MCF 10A (cell line): ENCODE results near the gene SLC46A2. TPM values are rescaled to one million over a fixed set of nuclear protein-coding genes. Genes with fewer than 3 reads are reported as not detected.

Experiments
- BruUV-seq: library from RNA; stranded (reverse); fragments of 400-500 nt; replicated peaks from 2 replicates; lab custom pipeline; 2021; lab: Mats Ljungman, UMichigan
- CTCF ChIA-PET: fragments of 300-600 bp; sonication (Branson Sonifier 250); formaldehyde crosslinking; extraction: SDS; loops from one replicate; lab custom pipeline; 2021; ENCODE audit warnings: antibody characterized with exemption, inconsistent platforms; lab: Yijun Ruan, JAX
- POLR2A ChIA-PET: fragments of 300-600, 350-650 bp; sonication (Branson Sonifier 250); formaldehyde crosslinking; extraction: SDS; loops from one replicate; lab custom pipeline; 2020; ENCODE audit warnings: antibody characterized with exemption, inconsistent platforms; lab: Yijun Ruan, JAX
- DNase-seq: peaks from one replicate; pipeline ENCODE4 v3.0.0-alpha.2; 2018; ENCODE audit not compliant: unreplicated experiment
- H3K27ac Mint-ChIP-seq: one replicate; pipeline ENCODE4 v1.8.0; 2022; ENCODE audit warnings: mild to moderate bottlenecking, low read depth, mixed read lengths; ENCODE audit not compliant: unreplicated experiment
- H3K27me3 Mint-ChIP-seq: one replicate; pipeline ENCODE4 v1.8.0; 2022; ENCODE audit warnings: mixed read lengths; ENCODE audit not compliant: insufficient read depth, unreplicated experiment
- H3K36me3 Mint-ChIP-seq: one replicate; pipeline ENCODE4 v1.8.0; 2022; ENCODE audit warnings: mild to moderate bottlenecking, moderate library complexity, mixed read lengths; ENCODE audit not compliant: insufficient read depth, unreplicated experiment
- H3K4me1 Mint-ChIP-seq: one replicate; pipeline ENCODE4 v1.8.0; 2022; ENCODE audit warnings: mixed read lengths; ENCODE audit not compliant: insufficient read depth, unreplicated experiment
- H3K4me3 Mint-ChIP-seq: one replicate; pipeline ENCODE4 v1.8.0; 2022; ENCODE audit warnings: mild to moderate bottlenecking, moderate library complexity, mixed read lengths; ENCODE audit not compliant: unreplicated experiment
- H3K9me3 Mint-ChIP-seq: one replicate; pipeline ENCODE4 v1.8.0; 2022; ENCODE audit warnings: mixed read lengths; ENCODE audit not compliant: unreplicated experiment
- intact Hi-C: fragments of 100-400 bp; cut with micrococcal nuclease; formaldehyde crosslinking; loops from 2 replicates; pipeline ENCODE4 v1.14.1; 2022
- total RNA-seq: library from RNA; stranded (reverse); gene quantifications from 2 replicates; pipeline ENCODE4 v1.2.3, GENCODE V29; 2022
- TF ChIP-seq, protein P1 (sequence below): fragments of 200-600 bp; IDR thresholded peaks from one replicate; pipeline ENCODE4 v1.8.0; 2022; ENCODE audit warnings: antibody characterized with exemption, mild to moderate bottlenecking; ENCODE audit not compliant: unreplicated experiment

The SLC46A2 gene
- total RNA-seq, 1 experiment from 2014 or later: not detected

DNA sequence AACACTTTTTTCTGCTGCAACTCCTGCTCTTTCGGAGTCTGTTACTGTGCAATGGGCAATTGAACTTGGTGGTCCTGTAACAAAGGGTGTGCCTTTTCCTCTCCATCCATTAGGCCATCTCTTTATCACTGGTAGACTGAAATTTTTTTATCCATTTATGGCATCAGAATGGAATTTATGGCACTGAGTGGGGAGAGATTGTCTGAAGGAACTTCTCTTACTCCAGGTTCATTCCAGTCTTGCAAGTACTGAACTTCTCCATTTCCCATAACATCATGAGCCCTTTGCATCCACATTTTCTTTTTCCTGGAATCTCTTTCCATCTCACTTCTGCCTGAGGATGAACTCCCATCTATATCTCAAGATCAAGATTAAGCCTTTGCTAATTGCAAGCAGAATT, 10.0 kb downstream of the SLC46A2 start:
- no TSS peak for BruUV-seq
- TF ChIP-seq, protein P1, sequence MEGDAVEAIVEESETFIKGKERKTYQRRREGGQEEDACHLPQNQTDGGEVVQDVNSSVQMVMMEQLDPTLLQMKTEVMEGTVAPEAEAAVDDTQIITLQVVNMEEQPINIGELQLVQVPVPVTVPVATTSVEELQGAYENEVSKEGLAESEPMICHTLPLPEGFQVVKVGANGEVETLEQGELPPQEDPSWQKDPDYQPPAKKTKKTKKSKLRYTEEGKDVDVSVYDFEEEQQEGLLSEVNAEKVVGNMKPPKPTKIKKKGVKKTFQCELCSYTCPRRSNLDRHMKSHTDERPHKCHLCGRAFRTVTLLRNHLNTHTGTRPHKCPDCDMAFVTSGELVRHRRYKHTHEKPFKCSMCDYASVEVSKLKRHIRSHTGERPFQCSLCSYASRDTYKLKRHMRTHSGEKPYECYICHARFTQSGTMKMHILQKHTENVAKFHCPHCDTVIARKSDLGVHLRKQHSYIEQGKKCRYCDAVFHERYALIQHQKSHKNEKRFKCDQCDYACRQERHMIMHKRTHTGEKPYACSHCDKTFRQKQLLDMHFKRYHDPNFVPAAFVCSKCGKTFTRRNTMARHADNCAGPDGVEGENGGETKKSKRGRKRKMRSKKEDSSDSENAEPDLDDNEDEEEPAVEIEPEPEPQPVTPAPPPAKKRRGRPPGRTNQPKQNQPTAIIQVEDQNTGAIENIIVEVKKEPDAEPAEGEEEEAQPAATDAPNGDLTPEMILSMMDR: no peak
- Mint-ChIP-seq H3K27ac (no peak overlapping the region), H3K4me1 (peaks cover 19% of the 10 kb centered on the region), H3K36me3 (no peaks in the 10 kb centered on the region), H3K4me3 (no peak overlapping the region), H3K9me3 (peaks cover 7% of the 10 kb centered on the region), H3K27me3 (no peaks in the 10 kb centered on the region)
- DNase-seq: no peak
- intact Hi-C loops: no loop called here
- ChIA-PET CTCF (interaction anchor here (0.6 to 1.9 kb wide), 4 partner anchors 22 to 161 kb away, joined by 3 to 14 read pairs (median 6); no protein-coding TSS in a partner anchor), POLR2A (no interaction called here)

DNA sequence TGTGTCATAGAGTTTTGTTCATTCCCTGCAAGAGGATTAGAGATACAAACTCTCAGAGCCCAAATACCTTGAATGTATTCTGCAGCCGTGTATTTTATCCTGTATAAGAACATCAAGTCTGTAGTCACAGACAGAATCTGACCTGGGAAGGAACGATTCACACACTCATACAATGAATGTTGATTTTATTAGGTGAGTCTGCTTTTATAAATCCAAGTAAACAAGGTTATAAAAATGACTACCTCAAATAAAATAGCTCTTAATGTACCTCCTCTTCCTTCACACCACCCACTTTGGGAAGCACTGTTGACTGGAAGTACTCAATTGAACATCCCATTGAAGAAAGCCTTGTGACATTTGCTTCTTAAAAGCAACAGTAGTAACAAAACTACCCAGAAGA, 11.9 kb downstream of the SLC46A2 start:
- POLR2A ChIA-PET: interaction anchor here (0.9 kb wide), 1 partner anchor 23 kb away, joined by 3 read pairs; no protein-coding TSS in a partner anchor
- no TSS peak for BruUV-seq

DNA sequence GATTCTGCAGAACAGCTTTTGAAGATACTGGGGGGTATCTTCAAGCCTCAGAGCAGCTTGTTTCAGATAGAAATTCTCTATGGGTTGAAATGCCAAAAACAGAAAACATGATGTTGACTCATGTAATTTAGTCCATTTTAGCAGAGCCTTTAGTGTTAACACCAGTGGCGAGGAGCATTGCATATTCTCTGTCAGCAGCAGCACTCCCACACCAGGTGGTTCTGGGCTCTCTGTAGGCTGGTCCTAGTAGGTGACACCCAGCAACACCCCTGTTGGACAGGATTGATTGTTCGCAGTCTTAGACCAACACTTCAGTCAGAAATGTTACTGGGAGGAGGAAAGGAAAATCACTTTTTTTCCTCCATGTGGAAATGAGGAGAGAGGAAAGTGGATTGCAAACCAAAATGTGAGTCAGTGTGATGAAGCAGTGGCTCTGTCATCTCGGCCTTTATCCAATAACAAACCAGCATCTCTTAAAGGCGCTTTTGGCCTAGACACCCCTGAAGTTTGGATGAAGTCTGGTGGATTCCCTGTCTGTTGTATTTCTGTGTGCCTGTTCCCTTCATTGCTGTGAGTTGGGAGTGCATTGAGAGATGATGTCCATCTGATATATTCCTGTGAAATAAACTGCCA, 16.8 kb downstream of the SLC46A2 start:
- Mint-ChIP-seq H3K27ac (no peak overlapping the region), H3K4me1 (no peaks in the 10 kb centered on the region), H3K27me3 (no peaks in the 10 kb centered on the region), H3K9me3 (no peaks in the 10 kb centered on the region), H3K36me3 (peaks cover 8% of the 10 kb centered on the region), H3K4me3 (no peak overlapping the region)
- POLR2A ChIA-PET: interaction anchor here (0.6 to 0.7 kb wide), 2 partner anchors 14 to 347 kb away, joined by 3 read pairs; partner anchors contain the start of genes FKBP15 and SLC31A1
- CTCF ChIA-PET: interaction anchor here (0.7 to 2.6 kb wide), 3 partner anchors 29 to 781 kb away, joined by 3 to 18 read pairs (median 4); no protein-coding TSS in a partner anchor
- TF ChIP-seq, protein P1: no peak
- intact Hi-C loops: no loop called here
- DNase-seq: no peak
- BruUV-seq: no TSS peak

More for the DNA sequence above, 11.9 kb downstream of the SLC46A2 start:
- H3K4me3 Mint-ChIP-seq: no peak overlapping the region
- H3K9me3 Mint-ChIP-seq: peaks cover 7% of the 10 kb centered on the region
- TF ChIP-seq, protein P1: no peak
- DNase-seq: no peak
- intact Hi-C loops: no loop called here
- peaks cover 19% of the 10 kb centered on the region for H3K4me1 Mint-ChIP-seq
- no peaks in the 10 kb centered on the region for H3K36me3 Mint-ChIP-seq
- no peak overlapping the region for H3K27ac Mint-ChIP-seq
- CTCF ChIA-PET: interaction anchor here (0.7 to 1.8 kb wide), 2 partner anchors 24 to 464 kb away, joined by 3 to 8 read pairs; no protein-coding TSS in a partner anchor
- no peaks in the 10 kb centered on the region for H3K27me3 Mint-ChIP-seq

DNA sequence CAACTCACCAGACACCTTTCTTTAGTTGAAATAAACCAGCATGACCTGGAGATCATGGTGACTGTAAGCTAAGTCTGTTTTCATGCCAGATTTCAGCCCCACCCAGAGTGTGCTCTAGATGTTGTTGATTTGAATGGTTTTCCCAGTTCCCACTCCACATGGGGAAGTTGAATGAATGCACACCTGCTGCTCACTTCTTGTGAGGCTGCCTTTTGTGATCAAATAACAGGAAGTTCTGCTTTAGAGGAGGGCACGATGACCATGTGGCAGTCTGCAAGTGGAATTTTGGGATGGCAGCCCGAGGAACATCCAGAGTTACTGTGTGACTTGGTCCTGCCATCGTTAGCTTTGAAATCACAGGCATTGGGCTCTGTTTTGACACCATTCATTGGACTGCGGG, 18.7 kb downstream of the SLC46A2 start:
- H3K27me3 Mint-ChIP-seq: no peaks in the 10 kb centered on the region
- no peak overlapping the region for H3K27ac Mint-ChIP-seq
- H3K9me3 Mint-ChIP-seq: no peaks in the 10 kb centered on the region
- H3K4me3 Mint-ChIP-seq: no peak overlapping the region
- no TSS peak for BruUV-seq
- ChIA-PET CTCF (no interaction called here), POLR2A (no interaction called here)
- no peak for DNase-seq
- intact Hi-C loops: no loop called here
- TF ChIP-seq, protein P1: no peak
- H3K4me1 Mint-ChIP-seq: peaks cover 7% of the 10 kb centered on the region
- peaks cover 8% of the 10 kb centered on the region for H3K36me3 Mint-ChIP-seq
